Suprapubic skin (tissue), 4 donors: ENCODE data around the gene TRIM9.
"Not testable (repeated sequence)": the region's sequence is repeated elsewhere in the genome, so short reads cannot be mapped to it uniquely, and the experiment has no call there.

Source experiments
- POLR2A ChIP-seq, 2 donors: fragments of 450-650 bp; IDR thresholded peaks; one replicate each; pipeline ENCODE4 v1.6.1; 2017; ENCODE audit warnings: antibody characterized with exemption in 2 of 2, mild to moderate bottlenecking in 2 of 2, moderate library complexity in 2 of 2
- POLR2AphosphoS5 ChIP-seq, 3 donors: sonication (generic); formaldehyde crosslinking; IDR thresholded peaks; one replicate each; pipeline ENCODE4 v1.6.1; 2017; ENCODE audit warnings: antibody characterized with exemption in 3 of 3
- TF ChIP-seq, protein P1 (sequence below), 2 donors: fragments of 200-600 bp in 1 of 2; fragments of 450-650 bp in 1 of 2; sonication (generic) in 1 of 2; IDR thresholded peaks; one replicate each; pipeline ENCODE4 v1.5.1; 2016 to 2019; ENCODE audit warnings: antibody characterized with exemption in 2 of 2, mild to moderate bottlenecking in 1 of 2, moderate library complexity in 1 of 2

DNA sequence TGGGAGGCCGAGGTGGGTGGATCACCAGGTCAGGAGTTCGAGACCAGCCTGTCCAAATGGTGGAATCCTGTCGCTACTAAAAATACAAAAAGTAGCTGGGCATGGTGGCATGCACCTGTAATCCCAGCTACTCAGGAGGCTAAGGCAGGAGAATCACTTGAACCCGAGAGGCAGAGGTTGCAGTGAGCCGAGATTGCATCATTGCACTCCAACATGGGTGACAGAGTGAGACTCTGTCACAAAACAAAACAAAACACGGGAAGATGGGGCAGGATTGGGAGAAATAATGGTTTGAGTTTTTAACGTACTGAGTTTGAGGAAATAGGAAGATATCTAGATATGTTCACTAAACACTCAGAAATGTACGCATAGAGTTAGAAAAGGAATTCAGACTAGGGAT, 153.3 kb downstream of the TRIM9 start:
- TF ChIP-seq POLR2AphosphoS5, POLR2A (IDR thresholded peaks at IDR 0.05): not testable (repeated sequence)
- TF ChIP-seq, protein P1, sequence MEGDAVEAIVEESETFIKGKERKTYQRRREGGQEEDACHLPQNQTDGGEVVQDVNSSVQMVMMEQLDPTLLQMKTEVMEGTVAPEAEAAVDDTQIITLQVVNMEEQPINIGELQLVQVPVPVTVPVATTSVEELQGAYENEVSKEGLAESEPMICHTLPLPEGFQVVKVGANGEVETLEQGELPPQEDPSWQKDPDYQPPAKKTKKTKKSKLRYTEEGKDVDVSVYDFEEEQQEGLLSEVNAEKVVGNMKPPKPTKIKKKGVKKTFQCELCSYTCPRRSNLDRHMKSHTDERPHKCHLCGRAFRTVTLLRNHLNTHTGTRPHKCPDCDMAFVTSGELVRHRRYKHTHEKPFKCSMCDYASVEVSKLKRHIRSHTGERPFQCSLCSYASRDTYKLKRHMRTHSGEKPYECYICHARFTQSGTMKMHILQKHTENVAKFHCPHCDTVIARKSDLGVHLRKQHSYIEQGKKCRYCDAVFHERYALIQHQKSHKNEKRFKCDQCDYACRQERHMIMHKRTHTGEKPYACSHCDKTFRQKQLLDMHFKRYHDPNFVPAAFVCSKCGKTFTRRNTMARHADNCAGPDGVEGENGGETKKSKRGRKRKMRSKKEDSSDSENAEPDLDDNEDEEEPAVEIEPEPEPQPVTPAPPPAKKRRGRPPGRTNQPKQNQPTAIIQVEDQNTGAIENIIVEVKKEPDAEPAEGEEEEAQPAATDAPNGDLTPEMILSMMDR (IDR thresholded peaks at IDR 0.05) = not testable (repeated sequence)
